Measurements from ENCODE around the gene PRDX5. TPM values are rescaled to one million over a fixed set of nuclear protein-coding genes. Genes with fewer than 3 reads are reported as not detected.

The PRDX5 gene
- total and polyA plus RNA-seq, 8 donors = 9.3 to 725 (median 245) TPM

- H3K9me3 ChIP-seq = no peaks in the 10 kb centered on the region
- H3K27me3 ChIP-seq = no peaks in the 10 kb centered on the region
- H3K4me1 ChIP-seq = peaks cover 9 to 42% (median 27%) of the 10 kb centered on the region in 4 donors
- WGBS, 5 donors = 92 to 97% (median 93%) methylated on average over 19 to 33 of the region's 33 CpGs
- no peak for TF ChIP-seq EP300 (IDR thresholded peaks at IDR 0.05)
- TF ChIP-seq, protein P1, sequence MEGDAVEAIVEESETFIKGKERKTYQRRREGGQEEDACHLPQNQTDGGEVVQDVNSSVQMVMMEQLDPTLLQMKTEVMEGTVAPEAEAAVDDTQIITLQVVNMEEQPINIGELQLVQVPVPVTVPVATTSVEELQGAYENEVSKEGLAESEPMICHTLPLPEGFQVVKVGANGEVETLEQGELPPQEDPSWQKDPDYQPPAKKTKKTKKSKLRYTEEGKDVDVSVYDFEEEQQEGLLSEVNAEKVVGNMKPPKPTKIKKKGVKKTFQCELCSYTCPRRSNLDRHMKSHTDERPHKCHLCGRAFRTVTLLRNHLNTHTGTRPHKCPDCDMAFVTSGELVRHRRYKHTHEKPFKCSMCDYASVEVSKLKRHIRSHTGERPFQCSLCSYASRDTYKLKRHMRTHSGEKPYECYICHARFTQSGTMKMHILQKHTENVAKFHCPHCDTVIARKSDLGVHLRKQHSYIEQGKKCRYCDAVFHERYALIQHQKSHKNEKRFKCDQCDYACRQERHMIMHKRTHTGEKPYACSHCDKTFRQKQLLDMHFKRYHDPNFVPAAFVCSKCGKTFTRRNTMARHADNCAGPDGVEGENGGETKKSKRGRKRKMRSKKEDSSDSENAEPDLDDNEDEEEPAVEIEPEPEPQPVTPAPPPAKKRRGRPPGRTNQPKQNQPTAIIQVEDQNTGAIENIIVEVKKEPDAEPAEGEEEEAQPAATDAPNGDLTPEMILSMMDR (IDR thresholded peaks at IDR 0.05) = no peak
- TF ChIP-seq POLR2AphosphoS5 (IDR thresholded peaks at IDR 0.05) = no peak
- TF ChIP-seq POLR2A (IDR thresholded peaks at IDR 0.05) = no peak
- H3K4me3 ChIP-seq = no peak overlapping the region
- intact Hi-C loops (cut with DNase I; ENCODE audit: low total_unique reads) = no loop called here
- peaks cover 0 to 10% (median 0%) of the 10 kb centered on the region in 4 donors for H3K36me3 ChIP-seq
- H3K27ac ChIP-seq = no peak overlapping the region
- DNase-seq = peak in 1 of 2 donors; percentile 13
These were observed 34.4 kb downstream of the PRDX5 start for GRCh38 chr11:64352099-64352994.

DNA sequence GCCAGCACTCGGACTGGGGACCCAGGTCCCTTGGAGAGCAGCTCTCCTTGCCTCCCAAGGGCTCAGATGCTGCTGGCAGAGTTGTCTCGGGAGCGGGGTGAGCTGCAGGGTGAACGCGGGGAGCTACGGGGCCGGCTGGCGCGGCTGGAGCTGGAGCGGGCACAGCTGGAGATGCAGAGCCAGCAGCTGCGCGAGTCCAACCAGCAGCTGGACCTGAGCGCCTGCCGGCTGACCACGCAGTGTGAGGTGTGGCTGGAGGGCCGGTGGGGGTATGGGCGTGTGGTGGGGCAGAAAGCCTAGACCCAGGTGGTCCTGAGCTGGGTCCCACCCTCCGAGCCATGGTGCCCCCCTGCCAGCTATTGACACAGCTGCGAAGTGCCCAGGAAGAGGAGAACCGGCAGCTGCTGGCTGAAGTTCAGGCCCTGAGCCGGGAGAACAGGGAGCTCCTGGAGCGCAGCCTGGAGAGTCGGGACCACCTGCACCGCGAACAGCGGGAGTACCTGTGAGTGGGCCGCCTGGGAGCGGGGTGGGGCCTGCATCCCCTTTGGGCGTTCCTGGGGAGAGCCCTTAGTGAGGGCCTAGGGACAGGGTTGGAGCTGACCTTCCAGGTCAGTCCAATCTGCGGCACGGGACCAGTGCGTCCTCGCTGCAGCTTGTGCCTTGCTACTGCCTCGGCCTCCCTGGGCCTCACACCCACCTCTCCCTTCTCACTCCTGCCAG, 35.2 kb downstream of the PRDX5 start:
- Histone ChIP-seq H3K4me3 (no peak overlapping the region), H3K27ac (no peak overlapping the region), H3K4me1 (peaks cover 17 to 45% (median 31%) of the 10 kb centered on the region in 4 donors), H3K36me3 (peaks cover 0 to 10% (median 0%) of the 10 kb centered on the region in 4 donors), H3K27me3 (no peaks in the 10 kb centered on the region), H3K9me3 (no peaks in the 10 kb centered on the region)
- DNase-seq = peak in 1 of 2 donors; percentile 15
- TF ChIP-seq, protein P1 (IDR thresholded peaks at IDR 0.05) = no peak
- TF ChIP-seq POLR2AphosphoS5 (IDR thresholded peaks at IDR 0.05) = no peak
- no peak for TF ChIP-seq EP300 (IDR thresholded peaks at IDR 0.05)
- no peak for TF ChIP-seq POLR2A (IDR thresholded peaks at IDR 0.05)
- intact Hi-C loops (cut with DNase I; ENCODE audit: low total_unique reads) = no loop called here
- 61 to 80% (median 77%) methylated on average over 28 to 34 of the region's 34 CpGs for WGBS, 5 donors

DNA sequence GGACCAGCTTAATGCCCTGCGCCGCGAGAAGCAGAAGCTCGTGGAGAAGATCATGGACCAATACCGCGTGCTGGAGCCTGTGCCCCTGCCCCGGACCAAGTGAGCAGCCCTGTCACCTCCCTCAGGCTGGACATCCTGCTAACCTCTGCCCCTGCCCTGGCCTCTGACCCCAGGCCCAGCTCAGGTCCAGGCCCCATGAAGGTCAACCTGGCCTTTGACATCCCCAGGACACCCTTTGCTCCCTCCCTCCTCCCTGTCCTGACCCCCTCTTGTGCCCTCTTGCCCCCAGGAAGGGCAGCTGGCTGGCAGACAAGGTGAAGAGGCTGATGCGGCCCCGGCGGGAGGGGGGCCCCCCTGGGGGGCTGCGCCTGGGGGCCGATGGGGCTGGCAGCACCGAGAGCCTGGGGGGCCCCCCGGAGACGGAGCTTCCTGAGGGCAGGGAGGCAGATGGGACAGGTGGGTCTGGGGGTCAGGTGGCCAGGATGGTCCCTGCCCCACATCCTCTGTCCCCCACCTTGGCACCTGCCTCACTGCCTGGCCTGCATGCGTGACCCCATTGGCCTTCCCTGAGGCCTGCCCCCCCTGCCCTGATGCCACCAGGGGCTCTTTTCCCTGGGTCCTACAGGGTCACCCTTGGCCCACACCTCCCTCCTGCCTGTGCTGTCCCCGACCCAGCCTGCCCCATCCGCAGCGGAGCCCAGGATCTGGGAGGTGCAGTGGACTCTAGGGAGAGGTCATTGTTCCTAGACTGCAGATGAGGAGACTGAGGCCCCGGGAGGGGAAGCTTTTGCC, 36.0 kb downstream of the PRDX5 start:
- peaks cover 23 to 47% (median 35%) of the 10 kb centered on the region in 4 donors for H3K4me1 ChIP-seq
- no peaks in the 10 kb centered on the region for H3K9me3 ChIP-seq
- intact Hi-C loops (cut with DNase I; ENCODE audit: low total_unique reads) = no loop called here
- DNase-seq = peak in 1 of 2 donors; percentile 13
- H3K27me3 ChIP-seq = no peaks in the 10 kb centered on the region
- WGBS, 5 donors = 82 to 88% (median 86%) methylated on average over 12 to 20 of the region's 20 CpGs
- TF ChIP-seq, protein P1 (IDR thresholded peaks at IDR 0.05) = no peak
- TF ChIP-seq POLR2A (IDR thresholded peaks at IDR 0.05) = no peak
- TF ChIP-seq POLR2AphosphoS5 (IDR thresholded peaks at IDR 0.05) = no peak
- TF ChIP-seq EP300 (IDR thresholded peaks at IDR 0.05) = no peak
- peaks cover 0 to 10% (median 0%) of the 10 kb centered on the region in 4 donors for H3K36me3 ChIP-seq
- no peak overlapping the region for H3K27ac ChIP-seq
- no peak overlapping the region for H3K4me3 ChIP-seq

Data from stomach (tissue), 9 donors.